ENCODE data around the gene RAB36. TPM values are rescaled to one million over a fixed set of nuclear protein-coding genes. Genes with fewer than 3 reads are reported as not detected.
A peak's percentile ranks its signal among the peaks of the same experiment; 100 is the strongest.

The RAB36 gene
- total and polyA plus RNA-seq, 8 donors: 3.8 to 15.0 (median 10.1) TPM

DNA sequence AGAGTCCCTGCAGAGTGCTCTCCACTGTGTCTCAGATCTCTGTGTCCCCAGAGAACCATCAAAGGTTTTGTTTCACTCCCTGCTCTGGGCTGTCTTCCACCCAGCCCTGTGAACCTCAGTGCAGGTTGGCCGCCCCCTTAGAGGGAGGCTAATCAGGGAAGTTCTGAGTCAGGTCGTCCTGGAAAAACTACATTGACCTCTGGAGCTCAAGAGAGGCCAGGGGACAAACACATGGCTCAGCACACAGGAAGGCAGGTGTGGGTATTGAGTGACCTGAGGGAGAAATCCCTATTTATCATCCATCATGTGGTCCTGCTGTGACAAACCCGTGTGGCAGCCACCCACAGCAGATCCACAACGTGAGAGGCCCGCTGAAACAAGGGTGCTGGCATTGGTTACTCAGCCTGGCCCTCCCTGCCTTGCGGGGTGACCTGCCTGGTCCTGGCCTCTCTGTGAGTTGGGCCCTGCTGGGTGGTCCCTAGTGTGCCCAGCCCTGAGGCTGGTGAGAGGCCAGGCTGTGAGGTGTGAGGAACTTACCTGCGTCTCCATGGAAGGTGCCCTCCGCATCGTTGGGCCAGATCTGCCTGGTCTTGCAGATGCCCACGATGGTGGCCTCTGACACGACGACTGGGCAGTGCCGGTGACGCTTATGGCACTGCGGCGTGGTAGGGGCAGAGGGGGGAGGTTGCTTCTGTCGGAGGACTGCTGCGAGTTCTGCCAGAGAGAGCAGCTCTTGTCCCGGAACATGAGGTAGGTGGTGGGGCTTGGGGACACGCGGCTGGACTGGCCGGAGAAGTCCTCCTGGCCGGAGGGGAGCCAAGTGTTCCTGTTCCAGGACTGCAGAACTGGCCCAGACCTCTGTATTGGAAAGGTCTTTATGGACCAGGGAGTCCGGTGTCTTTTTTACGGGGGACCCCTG is 34.4 kb downstream of the RAB36 start:
- ATAC-seq (peak; percentile 5), DNase-seq (peak in 1 of 4 donors; percentile 76)
- H3K9me3 ChIP-seq: peaks cover 0 to 9% of the 10 kb centered on the region in 2 donors
- intact Hi-C loops (cut with DNase I): loop anchor here (2.0 to 10.0 kb wide), 4 partner anchors 38 to 205 kb away; no protein-coding TSS in a partner anchor
- H3K4me3 ChIP-seq: peak overlapping the region; percentile 40 to 67
- TF ChIP-seq, protein P1, sequence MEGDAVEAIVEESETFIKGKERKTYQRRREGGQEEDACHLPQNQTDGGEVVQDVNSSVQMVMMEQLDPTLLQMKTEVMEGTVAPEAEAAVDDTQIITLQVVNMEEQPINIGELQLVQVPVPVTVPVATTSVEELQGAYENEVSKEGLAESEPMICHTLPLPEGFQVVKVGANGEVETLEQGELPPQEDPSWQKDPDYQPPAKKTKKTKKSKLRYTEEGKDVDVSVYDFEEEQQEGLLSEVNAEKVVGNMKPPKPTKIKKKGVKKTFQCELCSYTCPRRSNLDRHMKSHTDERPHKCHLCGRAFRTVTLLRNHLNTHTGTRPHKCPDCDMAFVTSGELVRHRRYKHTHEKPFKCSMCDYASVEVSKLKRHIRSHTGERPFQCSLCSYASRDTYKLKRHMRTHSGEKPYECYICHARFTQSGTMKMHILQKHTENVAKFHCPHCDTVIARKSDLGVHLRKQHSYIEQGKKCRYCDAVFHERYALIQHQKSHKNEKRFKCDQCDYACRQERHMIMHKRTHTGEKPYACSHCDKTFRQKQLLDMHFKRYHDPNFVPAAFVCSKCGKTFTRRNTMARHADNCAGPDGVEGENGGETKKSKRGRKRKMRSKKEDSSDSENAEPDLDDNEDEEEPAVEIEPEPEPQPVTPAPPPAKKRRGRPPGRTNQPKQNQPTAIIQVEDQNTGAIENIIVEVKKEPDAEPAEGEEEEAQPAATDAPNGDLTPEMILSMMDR (IDR thresholded peaks at IDR 0.05): no peak
- H3K27me3 ChIP-seq: no peaks in the 10 kb centered on the region
- no peaks in the 10 kb centered on the region for H3K36me3 ChIP-seq
- peak overlapping the region; percentile 70 to 73 for H3K27ac ChIP-seq
- peaks cover 24 to 53% of the 10 kb centered on the region in 2 donors for H3K4me1 ChIP-seq

DNA sequence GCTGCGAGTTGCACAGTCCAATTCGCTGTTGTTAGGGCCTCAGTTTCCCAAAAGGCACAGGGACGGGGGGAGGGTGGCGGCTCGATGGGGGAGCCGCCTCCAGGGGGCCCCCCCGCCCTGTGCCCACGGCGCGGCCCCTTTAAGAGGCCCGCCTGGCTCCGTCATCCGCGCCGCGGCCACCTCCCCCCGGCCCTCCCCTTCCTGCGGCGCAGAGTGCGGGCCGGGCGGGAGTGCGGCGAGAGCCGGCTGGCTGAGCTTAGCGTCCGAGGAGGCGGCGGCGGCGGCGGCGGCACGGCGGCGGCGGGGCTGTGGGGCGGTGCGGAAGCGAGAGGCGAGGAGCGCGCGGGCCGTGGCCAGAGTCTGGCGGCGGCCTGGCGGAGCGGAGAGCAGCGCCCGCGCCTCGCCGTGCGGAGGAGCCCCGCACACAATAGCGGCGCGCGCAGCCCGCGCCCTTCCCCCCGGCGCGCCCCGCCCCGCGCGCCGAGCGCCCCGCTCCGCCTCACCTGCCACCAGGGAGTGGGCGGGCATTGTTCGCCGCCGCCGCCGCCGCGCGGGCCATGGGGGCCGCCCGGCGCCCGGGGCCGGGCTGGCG is 35.1 kb downstream of the RAB36 start, which contains the start of gene BCR:
Gene BCR, plus strand, starts transcription at position 209 of the 592 bp plus-strand sequence. CDS start 452 bp downstream, outside the sequence.
- ATAC-seq (peak; percentile 83), DNase-seq (peak in 3 of 4 donors; percentile 72 to 94 (median 74))
- intact Hi-C loops (cut with DNase I): loop anchor here in 1 of 2 donors (5.0 kb wide), 1 partner anchor 37 kb away; no protein-coding TSS in a partner anchor
- Histone ChIP-seq H3K36me3 (no peaks in the 10 kb centered on the region), H3K27ac (peak within 1 kb of the TSS; percentile 70 to 73), H3K9me3 (peaks cover 0 to 9% of the 10 kb centered on the region in 2 donors), H3K4me1 (peaks cover 24 to 61% of the 10 kb centered on the region in 2 donors), H3K27me3 (no peaks in the 10 kb centered on the region), H3K4me3 (peak within 1 kb of the TSS; percentile 53 to 67)
- TF ChIP-seq, protein P1 (IDR thresholded peaks at IDR 0.05): no peak

DNA sequence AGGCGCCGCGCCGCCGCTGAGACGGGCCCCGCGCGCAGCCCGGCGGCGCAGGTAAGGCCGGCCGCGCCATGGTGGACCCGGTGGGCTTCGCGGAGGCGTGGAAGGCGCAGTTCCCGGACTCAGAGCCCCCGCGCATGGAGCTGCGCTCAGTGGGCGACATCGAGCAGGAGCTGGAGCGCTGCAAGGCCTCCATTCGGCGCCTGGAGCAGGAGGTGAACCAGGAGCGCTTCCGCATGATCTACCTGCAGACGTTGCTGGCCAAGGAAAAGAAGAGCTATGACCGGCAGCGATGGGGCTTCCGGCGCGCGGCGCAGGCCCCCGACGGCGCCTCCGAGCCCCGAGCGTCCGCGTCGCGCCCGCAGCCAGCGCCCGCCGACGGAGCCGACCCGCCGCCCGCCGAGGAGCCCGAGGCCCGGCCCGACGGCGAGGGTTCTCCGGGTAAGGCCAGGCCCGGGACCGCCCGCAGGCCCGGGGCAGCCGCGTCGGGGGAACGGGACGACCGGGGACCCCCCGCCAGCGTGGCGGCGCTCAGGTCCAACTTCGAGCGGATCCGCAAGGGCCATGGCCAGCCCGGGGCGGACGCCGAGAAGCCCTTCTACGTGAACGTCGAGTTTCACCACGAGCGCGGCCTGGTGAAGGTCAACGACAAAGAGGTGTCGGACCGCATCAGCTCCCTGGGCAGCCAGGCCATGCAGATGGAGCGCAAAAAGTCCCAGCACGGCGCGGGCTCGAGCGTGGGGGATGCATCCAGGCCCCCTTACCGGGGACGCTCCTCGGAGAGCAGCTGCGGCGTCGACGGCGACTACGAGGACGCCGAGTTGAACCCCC is 35.8 kb downstream of the RAB36 start:
- H3K9me3 ChIP-seq: peaks cover 0 to 4% of the 10 kb centered on the region in 2 donors
- ATAC-seq: no peak
- TF ChIP-seq, protein P1 (IDR thresholded peaks at IDR 0.05): no peak
- no peaks in the 10 kb centered on the region for H3K36me3 ChIP-seq
- H3K27me3 ChIP-seq: no peaks in the 10 kb centered on the region
- intact Hi-C loops (cut with DNase I): loop anchor here in 1 of 2 donors (5.0 kb wide), 1 partner anchor 36 kb away; no protein-coding TSS in a partner anchor
- peak overlapping the region; percentile 48 to 72 for H3K27ac ChIP-seq
- H3K4me3 ChIP-seq: peak overlapping the region; percentile 53 to 67
- peaks cover 24 to 68% of the 10 kb centered on the region in 2 donors for H3K4me1 ChIP-seq
- DNase-seq: peak in 1 of 4 donors; percentile 86

DNA sequence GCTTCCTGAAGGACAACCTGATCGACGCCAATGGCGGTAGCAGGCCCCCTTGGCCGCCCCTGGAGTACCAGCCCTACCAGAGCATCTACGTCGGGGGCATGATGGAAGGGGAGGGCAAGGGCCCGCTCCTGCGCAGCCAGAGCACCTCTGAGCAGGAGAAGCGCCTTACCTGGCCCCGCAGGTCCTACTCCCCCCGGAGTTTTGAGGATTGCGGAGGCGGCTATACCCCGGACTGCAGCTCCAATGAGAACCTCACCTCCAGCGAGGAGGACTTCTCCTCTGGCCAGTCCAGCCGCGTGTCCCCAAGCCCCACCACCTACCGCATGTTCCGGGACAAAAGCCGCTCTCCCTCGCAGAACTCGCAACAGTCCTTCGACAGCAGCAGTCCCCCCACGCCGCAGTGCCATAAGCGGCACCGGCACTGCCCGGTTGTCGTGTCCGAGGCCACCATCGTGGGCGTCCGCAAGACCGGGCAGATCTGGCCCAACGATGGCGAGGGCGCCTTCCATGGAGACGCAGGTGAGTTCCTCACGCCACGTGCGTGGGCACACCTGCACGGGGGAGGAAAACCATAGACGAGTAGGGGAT is 36.5 kb downstream of the RAB36 start:
- intact Hi-C loops (cut with DNase I): loop anchor here in 1 of 2 donors (5.0 kb wide), 1 partner anchor 35 kb away; no protein-coding TSS in a partner anchor
- TF ChIP-seq, protein P1 (IDR thresholded peaks at IDR 0.05): no peak
- H3K27me3 ChIP-seq: no peaks in the 10 kb centered on the region
- H3K36me3 ChIP-seq: no peaks in the 10 kb centered on the region
- H3K9me3 ChIP-seq: no peaks in the 10 kb centered on the region
- DNase-seq (peak in 1 of 4 donors; percentile 80), ATAC-seq (no peak)
- peak overlapping the region in 1 of 2 donors; percentile 53 for H3K27ac ChIP-seq
- H3K4me1 ChIP-seq: peaks cover 24 to 75% of the 10 kb centered on the region in 2 donors
- peak overlapping the region; percentile 53 to 67 for H3K4me3 ChIP-seq
